G401.6 (cell line): Measurements from ENCODE around the gene AIM2.
"Not testable (repeated sequence)": the region's sequence is repeated elsewhere in the genome, so short reads cannot be mapped to it uniquely, and the experiment has no call there.

ENCODE experiments used
- FAIRE-seq: peaks from 2 replicates; lab custom pipeline; 2012; peaks lifted over from hg19 to GRCh38; lab: Jason Lieb, UNC

Gene AIM2

DNA sequence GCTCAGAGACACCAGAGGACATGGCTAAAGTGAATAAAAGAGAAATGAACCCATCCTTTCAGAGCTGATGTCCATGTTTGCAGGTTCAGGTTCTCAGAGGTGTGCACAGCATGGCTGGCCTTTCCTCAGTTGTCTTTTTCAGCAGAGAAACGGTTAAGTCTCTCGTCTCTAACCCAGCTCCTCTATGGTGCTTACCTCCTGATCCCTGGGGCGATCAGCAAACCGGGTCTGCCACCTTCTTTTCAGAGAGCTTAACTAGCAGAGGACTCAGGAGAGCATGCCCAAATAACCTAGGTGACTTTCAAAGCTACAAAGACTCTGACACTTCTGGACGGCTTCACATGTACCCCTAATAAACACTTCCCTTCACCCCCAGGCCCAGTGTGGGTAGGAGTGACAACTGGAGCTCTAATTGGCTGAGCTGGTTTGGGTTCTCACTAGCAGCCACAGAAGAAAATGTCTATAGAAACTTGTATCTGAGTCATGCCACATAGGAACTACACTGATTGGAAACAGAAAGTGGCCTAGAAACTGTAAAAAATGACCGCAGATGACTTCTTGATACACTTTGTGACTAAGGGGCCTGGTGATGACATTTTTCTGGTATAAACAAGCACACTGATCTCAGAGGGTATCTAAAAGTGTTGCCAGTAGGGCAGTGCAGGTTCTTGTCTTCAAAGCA is at the start of gene AIM2:
Gene AIM2, minus strand, starts transcription at position 329 of the 682 bp plus-strand sequence. CDS start 3,267 bp downstream, outside the sequence.
- FAIRE-seq: no peak

GRCh38 chr1:159123587-159123986 is 47.0 kb upstream of the AIM2 start:
- no peak for FAIRE-seq

GRCh38 chr1:159122005-159122621 is 45.5 kb upstream of the AIM2 start:
- no peak for FAIRE-seq

DNA sequence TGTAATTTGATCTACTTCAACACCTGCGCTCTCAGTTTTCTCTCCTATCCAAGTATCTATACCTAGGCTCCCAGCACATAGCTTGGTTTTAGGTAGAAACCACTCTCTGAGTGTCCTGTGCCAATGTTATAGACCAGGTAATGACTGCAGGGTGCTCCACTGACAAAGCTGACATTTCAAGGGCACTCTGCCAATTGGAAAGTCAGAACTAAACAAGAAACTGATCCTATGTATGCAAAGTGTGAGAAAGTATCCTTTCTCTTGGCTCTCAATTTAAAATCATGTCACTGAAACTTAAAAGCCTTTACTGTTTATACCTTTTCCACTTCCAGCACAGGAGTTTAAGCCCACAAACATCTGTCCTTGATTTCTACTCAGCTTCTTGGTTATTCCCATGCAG is 45.0 kb upstream of the AIM2 start:
- no peak for FAIRE-seq

GRCh38 chr1:159120317-159120716 is 43.8 kb upstream of the AIM2 start:
- no peak for FAIRE-seq

DNA sequence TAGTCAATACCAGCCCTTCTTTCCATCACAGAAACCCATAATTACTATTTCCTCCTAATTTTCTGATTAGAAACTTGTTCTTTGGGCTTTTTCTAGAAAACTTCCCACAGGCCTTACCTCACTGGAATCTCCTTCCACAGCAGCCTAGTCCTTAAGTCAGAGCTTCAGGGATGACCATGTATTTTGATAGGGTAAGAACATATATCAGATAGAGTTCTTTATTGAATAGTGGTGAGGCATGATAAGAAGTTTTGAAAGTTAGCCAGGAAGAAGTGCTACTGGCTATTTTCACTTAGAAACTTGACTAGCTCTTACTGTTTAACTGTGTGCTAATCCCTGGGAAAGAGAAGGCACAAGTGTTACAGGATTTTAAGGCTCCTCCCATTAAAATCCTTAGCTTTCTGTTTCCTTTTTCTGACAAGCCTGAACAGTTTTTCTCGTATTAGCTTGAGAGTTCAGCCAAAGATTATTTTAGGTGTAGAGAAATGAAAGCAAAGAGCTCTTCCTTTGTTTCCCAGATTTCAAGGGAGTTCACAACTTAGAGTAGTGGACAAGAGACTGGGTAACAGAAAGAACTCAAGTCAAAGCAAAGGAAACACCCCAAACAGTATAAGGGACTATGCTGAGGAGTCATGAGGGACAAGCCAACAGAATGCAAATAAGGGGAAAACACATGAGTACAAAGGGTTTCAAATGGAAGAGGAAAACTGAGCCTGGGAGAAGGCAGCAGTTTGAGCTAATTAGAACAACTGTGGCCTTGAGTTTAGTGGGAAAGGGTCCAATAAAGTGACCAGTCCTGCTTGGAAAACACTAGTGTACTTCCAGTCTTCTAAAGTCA is 37.2 kb upstream of the AIM2 start:
- FAIRE-seq: no peak

GRCh38 chr1:159103021-159103420 is 26.5 kb upstream of the AIM2 start:
- not testable (repeated sequence) for FAIRE-seq

- no peak for FAIRE-seq
These were observed 24.0 kb upstream of the AIM2 start for GRCh38 chr1:159100589-159100988.

- no peak for FAIRE-seq
These were observed 22.0 kb upstream of the AIM2 start for GRCh38 chr1:159098596-159098995.

GRCh38 chr1:159092036-159092760 is 15.6 kb upstream of the AIM2 start:
- no peak for FAIRE-seq

- no peak for FAIRE-seq
These were observed 15.1 kb upstream of the AIM2 start for GRCh38 chr1:159091607-159092031.

- FAIRE-seq: no peak
These were observed 14.6 kb upstream of the AIM2 start for GRCh38 chr1:159091180-159091560.

DNA sequence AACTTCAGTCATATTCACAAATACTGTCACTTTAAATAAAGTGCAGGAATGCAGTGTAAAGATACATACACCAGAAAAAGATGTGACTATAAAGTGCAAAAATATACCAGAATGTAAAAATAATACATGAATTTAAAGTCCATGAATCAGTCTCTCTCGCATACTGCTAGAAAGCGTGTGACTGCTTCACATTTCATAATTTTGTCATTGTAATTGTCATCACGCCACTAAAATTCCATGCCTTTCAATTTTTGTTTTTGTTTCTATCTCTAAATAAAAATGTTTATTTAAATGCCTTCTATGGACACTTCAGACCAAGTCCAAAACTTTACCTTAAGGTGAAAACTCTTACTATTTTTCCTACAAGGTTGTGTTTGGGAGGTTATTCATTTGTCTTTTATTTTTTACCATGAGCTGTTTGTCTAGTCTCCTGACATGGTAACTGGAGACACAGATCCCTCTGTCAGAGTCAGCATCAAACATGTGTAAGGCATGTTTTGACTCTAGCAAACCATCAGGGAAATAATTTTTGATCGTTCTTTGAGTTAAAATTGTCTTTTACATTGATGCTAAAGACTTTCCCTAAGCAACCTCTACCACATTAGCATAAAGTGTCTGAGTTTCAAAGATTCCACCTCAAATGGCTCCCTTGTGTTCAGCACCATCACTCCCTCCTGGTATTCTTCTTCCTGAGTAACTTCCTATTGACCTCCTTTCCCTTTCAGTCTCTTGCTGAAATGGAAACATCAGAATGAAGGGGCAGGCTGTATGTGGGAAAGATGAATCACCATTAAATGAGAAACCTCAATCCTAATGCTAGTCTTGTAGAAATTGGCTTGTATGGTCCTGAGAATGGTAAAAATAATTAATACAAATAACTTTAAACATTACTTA is 14.0 kb upstream of the AIM2 start:
- FAIRE-seq: no peak

GRCh38 chr1:159089184-159089791 is 12.7 kb upstream of the AIM2 start:
- FAIRE-seq: no peak

- FAIRE-seq: no peak
These were observed 12.1 kb upstream of the AIM2 start for GRCh38 chr1:159088546-159089183.

- FAIRE-seq: no peak
These were observed 11.5 kb upstream of the AIM2 start for GRCh38 chr1:159088050-159088449.

DNA sequence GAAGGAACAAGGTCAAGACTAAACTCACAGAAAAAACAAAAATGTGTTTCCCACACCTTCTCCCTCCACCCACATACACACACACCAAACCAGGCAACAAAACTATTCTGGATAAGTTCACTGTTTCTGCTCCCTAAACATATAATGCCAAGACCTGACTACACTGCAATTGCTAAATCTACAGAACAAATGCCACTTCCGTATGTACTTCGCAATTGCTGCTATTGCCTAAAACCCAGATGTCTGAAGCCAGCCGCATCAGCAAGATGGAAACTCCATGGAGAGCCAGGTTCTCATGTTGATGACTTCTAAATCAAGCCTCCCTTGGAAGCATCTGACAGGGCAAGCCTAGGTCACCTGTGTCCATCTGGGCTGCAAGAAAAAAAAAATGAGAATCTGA is 8.3 kb upstream of the AIM2 start:
- FAIRE-seq: no peak

GRCh38 chr1:159084152-159084551 is 7.6 kb upstream of the AIM2 start:
- no peak for FAIRE-seq

- no peak for FAIRE-seq
These were observed 6.4 kb upstream of the AIM2 start for GRCh38 chr1:159083013-159083412.

GRCh38 chr1:159081626-159082025 is 5.1 kb upstream of the AIM2 start:
- FAIRE-seq: no peak

DNA sequence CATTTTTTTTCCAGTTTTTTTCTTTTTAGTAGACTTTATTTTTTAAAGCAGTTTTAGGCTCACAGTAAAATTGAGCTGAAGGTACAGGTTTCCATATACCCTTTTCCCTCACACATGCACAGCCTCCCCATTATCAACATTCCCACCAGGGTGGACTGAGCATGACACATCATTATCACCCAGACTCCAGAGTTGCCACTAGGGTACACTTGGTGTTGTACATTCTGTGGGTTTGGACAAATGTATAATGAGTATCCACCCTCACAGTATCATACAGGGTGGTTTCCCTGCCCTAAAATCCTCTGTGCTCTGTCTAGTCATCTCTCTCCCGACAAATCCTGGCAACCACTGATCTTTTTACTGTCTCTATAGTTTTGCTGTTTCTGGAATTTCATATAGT is 3.0 kb upstream of the AIM2 start:
- FAIRE-seq: no peak
